Activated T-helper 17 cell treated with anti-CD3 and anti-CD28 coated beads, Interleukin-2, amount 50 U/mL, for 72 hours (primary cell): Measurements from ENCODE around the gene EIF2B4. TPM values are rescaled to one million over a fixed set of nuclear protein-coding genes. Genes with fewer than 3 reads are reported as not detected.
A peak's percentile ranks its signal among the peaks of the same experiment; 100 is the strongest.

ENCODE experiments used
- ATAC-seq: fragments of 150-1000 bp; cut with Tn5 transposase; replicated peaks from 2 replicates; pipeline ENCODE4 v1.10.0; 2021; ENCODE audit warnings: mild to moderate bottlenecking, moderate library complexity
- H3K27ac Mint-ChIP-seq: one replicate; pipeline ENCODE4 v1.8.0; 2022; ENCODE audit warnings: mixed read lengths
- H3K27me3 Mint-ChIP-seq: one replicate; pipeline ENCODE4 v1.8.0; 2022; ENCODE audit warnings: mixed read lengths
- H3K36me3 Mint-ChIP-seq: one replicate; pipeline ENCODE4 v1.8.0; 2022; ENCODE audit warnings: low read depth, mild to moderate bottlenecking, mixed read lengths
- H3K4me1 Mint-ChIP-seq: one replicate; pipeline ENCODE4 v1.8.0; 2022; ENCODE audit warnings: mixed read lengths
- H3K4me3 Mint-ChIP-seq: one replicate; pipeline ENCODE4 v1.8.0; 2022; ENCODE audit warnings: mild to moderate bottlenecking, mixed read lengths
- H3K9me3 Mint-ChIP-seq: one replicate; pipeline ENCODE4 v1.8.0; 2022; ENCODE audit warnings: mixed read lengths
- total RNA-seq, 2 donors: library from RNA; stranded (reverse); gene quantifications; one replicate each; pipeline ENCODE4 v1.2.3, GENCODE V29; 2022

Gene EIF2B4
- 10 to 100 TPM; 34.7 to 42.9 TPM for total RNA-seq

GRCh38 chr2:27370026-27370815 is at the start of gene EIF2B4, which contains the start of gene SNX17:
TSS of gene EIF2B4 (minus strand) at chr2:27370338. CDS start at chr2:27370314, 24 bp downstream.
TSS of gene SNX17 (plus strand) at chr2:27370616. CDS start at chr2:27370744, 128 bp downstream.
- Mint-ChIP-seq H3K4me3 (peak within 1 kb of the TSS; percentile 92), H3K4me1 (peaks cover 28% of the 10 kb centered on the region), H3K27ac (peak within 1 kb of the TSS; percentile 90), H3K36me3 (peaks cover 92% of the 10 kb centered on the region), H3K9me3 (no peaks in the 10 kb centered on the region), H3K27me3 (no peaks in the 10 kb centered on the region)
- peak; percentile 96 for ATAC-seq

GRCh38 chr2:27416151-27416550 is 46.0 kb upstream of the EIF2B4 start:
- H3K9me3 Mint-ChIP-seq: peaks cover 4% of the 10 kb centered on the region
- peaks cover 4% of the 10 kb centered on the region for H3K4me1 Mint-ChIP-seq
- no peak for ATAC-seq
- peaks cover 4% of the 10 kb centered on the region for H3K27me3 Mint-ChIP-seq
- no peak overlapping the region for H3K27ac Mint-ChIP-seq
- H3K4me3 Mint-ChIP-seq: no peak overlapping the region
- H3K36me3 Mint-ChIP-seq: no peaks in the 10 kb centered on the region

GRCh38 chr2:27412419-27413152 is 42.4 kb upstream of the EIF2B4 start:
- ATAC-seq: no peak
- H3K9me3 Mint-ChIP-seq: peaks cover 4% of the 10 kb centered on the region

GRCh38 chr2:27409321-27410073 is 39.4 kb upstream of the EIF2B4 start, which contains the start of gene PPM1G:
TSS of gene PPM1G (minus strand) at chr2:27409591. CDS start at chr2:27409422, 169 bp downstream.
- peaks cover 4% of the 10 kb centered on the region for H3K27me3 Mint-ChIP-seq
- peaks cover 4% of the 10 kb centered on the region for H3K9me3 Mint-ChIP-seq
- peaks cover 15% of the 10 kb centered on the region for H3K4me1 Mint-ChIP-seq

More at GRCh38 chr2:27412419-27413152, 42.4 kb upstream of the EIF2B4 start:
- Mint-ChIP-seq H3K4me1 (peaks cover 10% of the 10 kb centered on the region), H3K36me3 (peaks cover 9% of the 10 kb centered on the region), H3K4me3 (no peak overlapping the region), H3K27ac (no peak overlapping the region), H3K27me3 (peaks cover 4% of the 10 kb centered on the region)

GRCh38 chr2:27408601-27409320 is 38.6 kb upstream of the EIF2B4 start:
- Mint-ChIP-seq H3K9me3 (peaks cover 4% of the 10 kb centered on the region), H3K4me1 (peaks cover 15% of the 10 kb centered on the region), H3K27me3 (peaks cover 4% of the 10 kb centered on the region), H3K27ac (peak overlapping the region; percentile 85), H3K36me3 (peaks cover 47% of the 10 kb centered on the region), H3K4me3 (peak overlapping the region; percentile 89)
- ATAC-seq: peak; percentile 25

More at GRCh38 chr2:27409321-27410073, 39.4 kb upstream of the EIF2B4 start, which contains the start of gene PPM1G:
- H3K4me3 Mint-ChIP-seq: peak within 1 kb of the TSS; percentile 89
- H3K27ac Mint-ChIP-seq: peak within 1 kb of the TSS; percentile 87
- peaks cover 40% of the 10 kb centered on the region for H3K36me3 Mint-ChIP-seq
- peak; percentile 99 for ATAC-seq

GRCh38 chr2:27407798-27408491 is 37.8 kb upstream of the EIF2B4 start:
- Mint-ChIP-seq H3K4me3 (peak overlapping the region; percentile 89), H3K27ac (peak overlapping the region; percentile 85), H3K4me1 (peaks cover 15% of the 10 kb centered on the region), H3K9me3 (peaks cover 4% of the 10 kb centered on the region), H3K27me3 (peaks cover 2% of the 10 kb centered on the region), H3K36me3 (peaks cover 54% of the 10 kb centered on the region)
- no peak for ATAC-seq

- H3K36me3 Mint-ChIP-seq: peaks cover 87% of the 10 kb centered on the region
- ATAC-seq: no peak
- no peaks in the 10 kb centered on the region for H3K27me3 Mint-ChIP-seq
- H3K9me3 Mint-ChIP-seq: no peaks in the 10 kb centered on the region
- peak overlapping the region; percentile 79 for H3K27ac Mint-ChIP-seq
- H3K4me1 Mint-ChIP-seq: peaks cover 22% of the 10 kb centered on the region
- H3K4me3 Mint-ChIP-seq: peak overlapping the region; percentile 33
Observed at GRCh38 chr2:27400348-27401135, 30.4 kb upstream of the EIF2B4 start.

GRCh38 chr2:27398962-27399361 is 28.8 kb upstream of the EIF2B4 start:
- Mint-ChIP-seq H3K4me1 (peaks cover 22% of the 10 kb centered on the region), H3K4me3 (no peak overlapping the region), H3K9me3 (no peaks in the 10 kb centered on the region), H3K36me3 (peaks cover 79% of the 10 kb centered on the region), H3K27me3 (no peaks in the 10 kb centered on the region), H3K27ac (no peak overlapping the region)
- no peak for ATAC-seq

- Mint-ChIP-seq H3K4me1 (peaks cover 20% of the 10 kb centered on the region), H3K4me3 (no peak overlapping the region)
Observed at GRCh38 chr2:27393225-27393624, 23.1 kb upstream of the EIF2B4 start.

GRCh38 chr2:27390822-27391679 is 20.9 kb upstream of the EIF2B4 start:
- peaks cover 17% of the 10 kb centered on the region for H3K4me1 Mint-ChIP-seq
- H3K9me3 Mint-ChIP-seq: no peaks in the 10 kb centered on the region
- peak overlapping the region; percentile 64 for H3K4me3 Mint-ChIP-seq
- ATAC-seq: peak; percentile 71
- H3K27ac Mint-ChIP-seq: peak overlapping the region; percentile 78
- H3K36me3 Mint-ChIP-seq: peaks cover 66% of the 10 kb centered on the region
- no peaks in the 10 kb centered on the region for H3K27me3 Mint-ChIP-seq

More at GRCh38 chr2:27393225-27393624, 23.1 kb upstream of the EIF2B4 start:
- Mint-ChIP-seq H3K27ac (peak overlapping the region; percentile 34), H3K9me3 (no peaks in the 10 kb centered on the region), H3K27me3 (no peaks in the 10 kb centered on the region), H3K36me3 (peaks cover 69% of the 10 kb centered on the region)
- no peak for ATAC-seq

GRCh38 chr2:27381577-27382181 is 11.5 kb upstream of the EIF2B4 start:
- H3K4me3 Mint-ChIP-seq: peak overlapping the region; percentile 94
- H3K4me1 Mint-ChIP-seq: peaks cover 11% of the 10 kb centered on the region
- H3K36me3 Mint-ChIP-seq: peaks cover 100% of the 10 kb centered on the region
- ATAC-seq: no peak
- H3K9me3 Mint-ChIP-seq: no peaks in the 10 kb centered on the region
- H3K27me3 Mint-ChIP-seq: no peaks in the 10 kb centered on the region
- peak overlapping the region; percentile 95 for H3K27ac Mint-ChIP-seq
